OCI-LY1 (cell line): ENCODE measurements around the gene ZNF443.
"Not testable (repeated sequence)": the region's sequence is repeated elsewhere in the genome, so short reads cannot be mapped to it uniquely, and the experiment has no call there.

Source experiments
- H2AFZ ChIP-seq: fragments of 200-600 bp; sonication (generic), shearing (Covaris generic); 2 replicates; pipeline ENCODE4 v1.6.0; 2014; ENCODE audit warnings: antibody characterized with exemption, mild to moderate bottlenecking, low read length
- H3F3A ChIP-seq: fragments of 200-600 bp; sonication (generic), shearing (Covaris generic); 2 replicates; pipeline ENCODE4 v1.6.0; 2014; ENCODE audit warnings: mild to moderate bottlenecking, antibody characterized with exemption, low read length, moderate library complexity; ENCODE audit not compliant: insufficient read depth
- H3K27ac ChIP-seq: fragments of 200-600 bp; sonication (generic); 2 replicates; pipeline ENCODE4 v1.5.1; 2014; ENCODE audit warnings: low read length, mixed run types, mild to moderate bottlenecking, low read depth; ENCODE audit not compliant: poor library complexity, severe bottlenecking
- H3K27me3 ChIP-seq: fragments of 200-600 bp; sonication (generic); 2 replicates; pipeline ENCODE4 v1.6.0; 2014; ENCODE audit warnings: antibody characterized with exemption, mild to moderate bottlenecking, low read length, moderate library complexity; ENCODE audit not compliant: insufficient read depth
- H3K36me3 ChIP-seq: fragments of 200-600 bp; sonication (generic); 2 replicates; pipeline ENCODE4 v1.6.1; 2014; ENCODE audit warnings: mild to moderate bottlenecking, antibody characterized with exemption, low read length, moderate library complexity, mixed read lengths; ENCODE audit not compliant: insufficient read depth
- H3K4me1 ChIP-seq: fragments of 200-600 bp; sonication (generic); 2 replicates; pipeline ENCODE4 v1.5.1; 2014; ENCODE audit warnings: mild to moderate bottlenecking, low read length, moderate library complexity; ENCODE audit not compliant: insufficient read depth, severe bottlenecking
- H3K4me2 ChIP-seq: fragments of 200-600 bp; sonication (generic), shearing (Covaris generic); 2 replicates; pipeline ENCODE4 v1.6.1; 2014; ENCODE audit warnings: low read length
- H3K4me3 ChIP-seq: fragments of 200-600 bp; sonication (generic); 2 replicates; pipeline ENCODE4 v1.5.1; 2014; ENCODE audit warnings: low read length, low read depth, mild to moderate bottlenecking, mixed read lengths; ENCODE audit not compliant: poor library complexity, severe bottlenecking
- H3K79me2 ChIP-seq: fragments of 200-600 bp; shearing (Covaris generic); 2 replicates; pipeline ENCODE4 v1.6.1; 2016; ENCODE audit warnings: mixed run types, low read length, mixed read lengths; ENCODE audit not compliant: insufficient read depth
- H3K9ac ChIP-seq: fragments of 200-600 bp; sonication (generic), shearing (Covaris generic); 2 replicates; pipeline ENCODE4 v1.6.1; 2014; ENCODE audit warnings: mild to moderate bottlenecking, low read length, mixed read lengths
- H3K9me2 ChIP-seq: fragments of 200-600 bp; sonication (generic), shearing (Covaris generic); 2 replicates; pipeline ENCODE4 v1.6.1; 2014; ENCODE audit warnings: low read depth, mild to moderate bottlenecking, low read length, mixed read lengths
- H3K9me3 ChIP-seq: fragments of 200-600 bp; shearing (Covaris generic); 2 replicates; pipeline ENCODE4 v1.6.1; 2014; ENCODE audit warnings: low read length, mixed read lengths
- H4K20me1 ChIP-seq: fragments of 200-600 bp; sonication (generic), shearing (Covaris generic); 2 replicates; pipeline ENCODE4 v1.6.0; 2016; ENCODE audit warnings: mild to moderate bottlenecking, low read length; ENCODE audit not compliant: insufficient read depth
- EZH2 ChIP-seq: fragments of 200-600 bp; sonication (generic), shearing (Covaris generic); IDR thresholded peaks from 2 replicates; pipeline ENCODE4 v1.8.0; 2017; ENCODE audit warnings: borderline replicate concordance, mixed run types, mild to moderate bottlenecking, antibody characterized with exemption, low read length, moderate library complexity, mixed read lengths
- TF ChIP-seq, protein P1 (sequence below): fragments of 200-600 bp; sonication (generic), shearing (Covaris generic); IDR thresholded peaks from 2 replicates; pipeline ENCODE4 v1.5.1; 2017; ENCODE audit warnings: mild to moderate bottlenecking, antibody characterized with exemption, low read length, moderate library complexity, mixed read lengths

Gene ZNF443

DNA sequence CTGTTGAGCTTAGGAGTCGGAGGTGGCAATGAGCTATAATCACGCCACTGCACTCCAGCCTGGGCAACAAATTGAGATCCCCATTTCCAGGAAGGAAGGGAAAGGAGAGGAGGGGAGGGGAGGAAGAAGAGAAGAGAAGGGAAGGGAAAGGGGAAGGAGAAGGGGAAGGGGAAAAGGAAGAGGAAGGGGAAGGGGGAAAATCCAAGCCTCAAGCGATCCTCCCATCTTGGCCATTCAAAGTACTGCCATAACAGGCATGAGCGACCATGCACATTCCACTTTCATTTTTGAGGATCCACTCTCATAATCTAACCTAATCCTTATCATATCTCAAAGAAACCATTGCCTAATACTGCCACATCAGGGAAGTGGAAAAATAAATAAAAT lies 14.9 kb downstream of the ZNF443 start:
- Histone ChIP-seq H3F3A (no peaks in the 10 kb centered on the region), H3K9me3 (peaks cover 5% of the 10 kb centered on the region; the same call in 1 of the 2 replicates), H3K9ac (no peak overlapping the region), H3K27me3 (no peaks in the 10 kb centered on the region), H3K36me3 (peaks cover 7% of the 10 kb centered on the region), H3K4me1 (no peaks in the 10 kb centered on the region), H2AFZ (no peak overlapping the region), H3K4me3 (no peak overlapping the region), H3K27ac (no peak overlapping the region), H3K9me2 (no peaks in the 10 kb centered on the region), H4K20me1 (no peaks in the 10 kb centered on the region), H3K4me2 (no peak overlapping the region), H3K79me2 (no peaks in the 10 kb centered on the region)
- TF ChIP-seq, protein P1, sequence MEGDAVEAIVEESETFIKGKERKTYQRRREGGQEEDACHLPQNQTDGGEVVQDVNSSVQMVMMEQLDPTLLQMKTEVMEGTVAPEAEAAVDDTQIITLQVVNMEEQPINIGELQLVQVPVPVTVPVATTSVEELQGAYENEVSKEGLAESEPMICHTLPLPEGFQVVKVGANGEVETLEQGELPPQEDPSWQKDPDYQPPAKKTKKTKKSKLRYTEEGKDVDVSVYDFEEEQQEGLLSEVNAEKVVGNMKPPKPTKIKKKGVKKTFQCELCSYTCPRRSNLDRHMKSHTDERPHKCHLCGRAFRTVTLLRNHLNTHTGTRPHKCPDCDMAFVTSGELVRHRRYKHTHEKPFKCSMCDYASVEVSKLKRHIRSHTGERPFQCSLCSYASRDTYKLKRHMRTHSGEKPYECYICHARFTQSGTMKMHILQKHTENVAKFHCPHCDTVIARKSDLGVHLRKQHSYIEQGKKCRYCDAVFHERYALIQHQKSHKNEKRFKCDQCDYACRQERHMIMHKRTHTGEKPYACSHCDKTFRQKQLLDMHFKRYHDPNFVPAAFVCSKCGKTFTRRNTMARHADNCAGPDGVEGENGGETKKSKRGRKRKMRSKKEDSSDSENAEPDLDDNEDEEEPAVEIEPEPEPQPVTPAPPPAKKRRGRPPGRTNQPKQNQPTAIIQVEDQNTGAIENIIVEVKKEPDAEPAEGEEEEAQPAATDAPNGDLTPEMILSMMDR: no peak
- TF ChIP-seq EZH2: no peak

DNA sequence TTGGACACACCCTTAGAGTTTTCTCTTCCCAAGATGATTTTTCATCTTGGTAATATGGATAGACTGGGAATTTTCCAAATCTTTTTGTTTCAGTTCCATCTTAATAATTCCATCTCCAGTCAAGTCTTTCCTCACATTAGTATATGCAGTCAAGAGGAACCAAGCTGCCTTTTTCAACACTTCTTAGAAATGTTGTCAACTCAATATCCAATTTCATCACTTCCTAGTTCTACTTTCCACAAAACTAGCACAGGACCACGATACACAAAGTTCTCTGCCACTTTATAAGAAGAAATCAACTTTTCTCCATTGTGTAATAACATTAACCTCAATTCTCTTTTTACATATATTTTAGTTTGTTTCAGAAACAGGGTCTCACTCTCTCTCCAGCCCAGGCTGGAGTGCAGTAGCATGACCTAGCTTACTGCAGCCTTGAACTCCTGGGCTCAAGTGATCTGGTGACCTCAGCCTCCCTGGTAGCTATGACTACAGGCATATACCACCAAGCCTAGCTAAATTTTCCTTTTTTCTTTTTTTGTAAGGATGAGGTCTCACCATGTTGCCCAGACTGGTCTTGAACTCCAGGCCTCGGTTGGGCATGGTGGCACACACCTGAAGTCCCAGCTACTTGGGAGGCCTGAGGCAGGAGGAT lies 15.5 kb downstream of the ZNF443 start:
- Histone ChIP-seq H4K20me1 (no peaks in the 10 kb centered on the region), H3K27ac (no peak overlapping the region), H3K27me3 (no peaks in the 10 kb centered on the region), H3K9me3 (peaks cover 2% of the 10 kb centered on the region; the same call in 1 of the 2 replicates), H3K4me1 (no peaks in the 10 kb centered on the region), H3K4me3 (no peak overlapping the region), H3K79me2 (no peaks in the 10 kb centered on the region), H3K9ac (no peak overlapping the region), H3K4me2 (no peak overlapping the region), H3K36me3 (peaks cover 2% of the 10 kb centered on the region), H3K9me2 (no peaks in the 10 kb centered on the region), H2AFZ (no peak overlapping the region), H3F3A (no peaks in the 10 kb centered on the region)
- TF ChIP-seq EZH2: no peak
- TF ChIP-seq, protein P1: no peak

DNA sequence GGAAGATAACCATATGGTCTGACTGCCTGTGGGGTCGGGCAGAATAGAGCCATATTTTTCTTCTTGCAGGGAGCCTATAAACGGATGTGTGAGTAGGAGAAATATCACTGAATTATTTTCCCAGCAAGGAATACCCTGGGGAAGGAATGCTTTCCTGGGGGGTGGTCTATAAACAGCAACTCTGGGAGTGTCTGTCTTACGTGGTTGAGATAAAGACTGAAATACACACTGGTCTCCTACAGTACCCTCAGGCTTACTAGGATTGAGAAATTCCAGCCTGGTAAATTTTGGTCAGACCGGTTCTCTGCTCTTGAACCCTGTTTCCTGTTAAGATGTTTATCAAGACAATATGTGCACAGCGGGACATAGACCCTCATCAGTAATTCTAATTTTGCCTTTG lies 23.5 kb downstream of the ZNF443 start:
- not testable (repeated sequence) for H3K36me3 ChIP-seq, H3K4me2 ChIP-seq, H3K79me2 ChIP-seq, H2AFZ ChIP-seq, H3K4me3 ChIP-seq, H3K27ac ChIP-seq, H3F3A ChIP-seq, H3K9me2 ChIP-seq, H4K20me1 ChIP-seq, H3K9ac ChIP-seq, H3K4me1 ChIP-seq, H3K27me3 ChIP-seq
- peaks cover 14% of the 10 kb centered on the region; the same call in 1 of the 2 replicates for H3K9me3 ChIP-seq

DNA sequence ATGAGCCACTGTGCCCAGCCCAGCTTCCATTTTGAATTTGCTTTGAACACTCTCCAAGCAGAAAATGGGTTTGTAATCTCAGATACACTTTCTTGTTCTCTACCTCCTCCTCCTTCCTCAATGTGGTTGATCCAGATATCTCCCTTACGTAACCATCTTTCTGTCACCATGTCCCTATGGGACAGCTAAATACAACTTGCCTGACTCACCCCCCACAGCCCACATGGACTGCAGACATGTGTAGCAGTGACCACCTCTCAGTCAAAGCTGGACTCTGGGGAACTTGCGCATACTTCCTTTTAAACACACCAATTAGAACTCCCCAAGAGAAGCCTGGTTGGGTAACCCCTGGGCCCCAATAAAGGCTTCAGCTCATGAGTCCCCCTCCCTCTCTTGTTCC lies 28.9 kb downstream of the ZNF443 start:
- H3K9ac ChIP-seq: no peak overlapping the region
- H3K36me3 ChIP-seq: no peaks in the 10 kb centered on the region
- no peaks in the 10 kb centered on the region for H3K4me1 ChIP-seq
- no peaks in the 10 kb centered on the region for H4K20me1 ChIP-seq
- no peaks in the 10 kb centered on the region for H3K9me2 ChIP-seq
- no peaks in the 10 kb centered on the region for H3K27me3 ChIP-seq
- no peak overlapping the region for H3K4me2 ChIP-seq
- no peak overlapping the region for H3K4me3 ChIP-seq
- no peak overlapping the region for H2AFZ ChIP-seq
- no peaks in the 10 kb centered on the region for H3K79me2 ChIP-seq
- no peak for TF ChIP-seq EZH2
- TF ChIP-seq, protein P1: no peak
- no peak overlapping the region for H3K27ac ChIP-seq
- 0 out of 2 replicates have a peak, but pooled peaks cover 9% of the 10 kb centered on the region for H3K9me3 ChIP-seq
- H3F3A ChIP-seq: no peaks in the 10 kb centered on the region
